IMR-90 (cell line): ENCODE measurements around the gene PIK3R4. TPM values are rescaled to one million over a fixed set of nuclear protein-coding genes. Genes with fewer than 3 reads are reported as not detected.

Experiments used
- ATAC-seq: fragments of 200-7000 bp; cut with Tn5 transposase; 2 replicates; pipeline ENCODE4 v1.9.1; 2020; ENCODE audit warnings: low read depth, mild to moderate bottlenecking, moderate library complexity
- BruUV-seq: library from RNA; stranded (reverse); fragments of 400-500 nt; replicated peaks from 2 replicates; lab custom pipeline; 2021; lab: Mats Ljungman, UMichigan
- CTCF ChIA-PET: fragments of 300-600 bp; formaldehyde crosslinking; extraction: SDS; loops from one replicate; lab custom pipeline; 2021; ENCODE audit warnings: antibody characterized with exemption; lab: Yijun Ruan, JAX
- POLR2A ChIA-PET: fragments of 300-600 bp; sonication (Branson Sonifier 250); formaldehyde crosslinking; loops from one replicate; lab custom pipeline; 2022; ENCODE audit warnings: antibody characterized with exemption; ENCODE audit not compliant: unreplicated experiment; lab: Charles Lee
- DNase-seq: peaks from one replicate; pipeline ENCODE4 v3.0.0; 2013
- H2AFZ ChIP-seq: replicated peaks from 2 replicates; pipeline ENCODE3; 2013; ENCODE audit warnings: low read length, mild to moderate bottlenecking; ENCODE audit not compliant: poor library complexity
- H2AK5ac ChIP-seq: 2 replicates; pipeline ENCODE4 v1.6.1; 2013; ENCODE audit warnings: low read depth, low read length, inconsistent platforms
- H2AK9ac ChIP-seq: replicated peaks from 2 replicates; pipeline ENCODE3; 2013; ENCODE audit warnings: mild to moderate bottlenecking, low read depth, low read length, moderate library complexity; ENCODE audit not compliant: poor library complexity
- H2BK120ac ChIP-seq: 2 replicates; pipeline ENCODE4 v1.6.1; 2013; ENCODE audit warnings: low read depth, low read length, inconsistent platforms
- H2BK15ac ChIP-seq: 3 replicates; pipeline ENCODE4 v1.6.1; 2013; ENCODE audit warnings: low read depth, low read length, inconsistent platforms
- H2BK20ac ChIP-seq: 2 replicates; pipeline ENCODE4 v1.6.1; 2013; ENCODE audit warnings: low read depth, mild to moderate bottlenecking, inconsistent platforms, low read length, moderate library complexity
- H2BK5ac ChIP-seq: 2 replicates; pipeline ENCODE4 v1.6.1; 2013; ENCODE audit warnings: mild to moderate bottlenecking, low read depth, low read length, inconsistent platforms; ENCODE audit not compliant: poor library complexity, severe bottlenecking
- H3K14ac ChIP-seq: replicated peaks from 2 replicates; pipeline ENCODE4 v1.6.1; 2013; ENCODE audit warnings: low read depth, low read length, inconsistent platforms
- H3K18ac ChIP-seq: 2 replicates; pipeline ENCODE4 v1.6.1; 2013; ENCODE audit warnings: low read depth, low read length, control low read depth
- H3K23ac ChIP-seq: 2 replicates; pipeline ENCODE4 v1.6.1; 2013; ENCODE audit warnings: low read depth, low read length, inconsistent platforms
- H3K27ac ChIP-seq: 2 replicates; pipeline ENCODE4 v1.5.1; 2013; ENCODE audit warnings: mild to moderate bottlenecking, control low read depth, low read length; ENCODE audit not compliant: insufficient read depth
- H3K27me3 ChIP-seq: 2 replicates; pipeline ENCODE4 v1.6.1; 2013; ENCODE audit warnings: low read length; ENCODE audit not compliant: control insufficient read depth, insufficient read depth
- H3K36me3 ChIP-seq: 2 replicates; pipeline ENCODE4 v1.6.1; 2013; ENCODE audit warnings: low read length, mixed read lengths; ENCODE audit not compliant: control insufficient read depth, insufficient read depth
- H3K4ac ChIP-seq: 2 replicates; pipeline ENCODE4 v1.6.1; 2013; ENCODE audit warnings: low read depth, low read length, inconsistent platforms
- H3K4me1 ChIP-seq: 2 replicates; pipeline ENCODE4 v1.6.1; 2013; ENCODE audit warnings: low read length, mixed read lengths; ENCODE audit not compliant: control insufficient read depth, insufficient read depth
- H3K4me2 ChIP-seq: 2 replicates; pipeline ENCODE4 v1.6.1; 2013; ENCODE audit warnings: low read depth, mild to moderate bottlenecking, control low read depth, low read length, moderate library complexity
- H3K4me3 ChIP-seq: 2 replicates; pipeline ENCODE4 v1.5.1; 2013; ENCODE audit warnings: low read depth, mild to moderate bottlenecking, control low read depth, low read length, moderate library complexity; ENCODE audit not compliant: insufficient read depth
- H3K56ac ChIP-seq: 2 replicates; pipeline ENCODE4 v1.6.1; 2013; ENCODE audit warnings: low read length, inconsistent platforms; ENCODE audit not compliant: insufficient read depth; ENCODE audit errors: extremely low read depth
- H3K79me1 ChIP-seq, 2 experiments: 2 replicates each; pipeline ENCODE4 v1.6.1; 2013; ENCODE audit warnings: low read length in 2 of 2, inconsistent platforms in 1 of 2, low read depth in 1 of 2
- H3K9ac ChIP-seq: 2 replicates; pipeline ENCODE4 v1.6.1; 2013; ENCODE audit warnings: low read depth, low read length, control low read depth
- H3K9me1 ChIP-seq: 2 replicates; pipeline ENCODE4 v1.6.1; 2013; ENCODE audit warnings: low read length, inconsistent platforms; ENCODE audit not compliant: insufficient read depth
- H3K9me3 ChIP-seq: 2 replicates; pipeline ENCODE4 v1.6.1; 2013; ENCODE audit warnings: low read length; ENCODE audit not compliant: control insufficient read depth, insufficient read depth
- H4K20me1 ChIP-seq: 2 replicates; pipeline ENCODE4 v1.6.1; 2013; ENCODE audit warnings: low read length, inconsistent platforms; ENCODE audit not compliant: insufficient read depth
- H4K5ac ChIP-seq: 2 replicates; pipeline ENCODE4 v1.6.1; 2013; ENCODE audit warnings: mild to moderate bottlenecking, low read depth, low read length, control low read depth
- H4K8ac ChIP-seq, 2 experiments: 2 replicates each; pipeline ENCODE4 v1.6.1; 2013; ENCODE audit warnings: low read depth in 2 of 2, low read length in 2 of 2, control low read depth in 1 of 2, inconsistent platforms in 1 of 2
- H4K91ac ChIP-seq: 2 replicates; pipeline ENCODE4 v1.6.1; 2013; ENCODE audit warnings: low read depth, low read length, inconsistent platforms; ENCODE audit not compliant: insufficient read depth
- BHLHE40 ChIP-seq: fragments of 150-350 bp; IDR thresholded peaks from 2 replicates; pipeline ENCODE4 v1.6.1; 2016; ENCODE audit warnings: mild to moderate bottlenecking, low read depth, low read length
- CEBPB ChIP-seq: IDR thresholded peaks from 2 replicates; pipeline ENCODE4 v1.6.1; 2012; ENCODE audit warnings: low read depth, low read length, improper control_type of control experiment
- CHD1 ChIP-seq: IDR thresholded peaks from 2 replicates; pipeline ENCODE4 v1.6.1; 2012; ENCODE audit warnings: low read depth, low read length, improper control_type of control experiment
- FOS ChIP-seq: fragments of 150-350 bp; IDR thresholded peaks from 2 replicates; pipeline ENCODE4 v1.6.1; 2016; ENCODE audit warnings: low read depth, low read length
- MAFK ChIP-seq: IDR thresholded peaks from 2 replicates; pipeline ENCODE4 v1.6.1; 2012; ENCODE audit warnings: low read depth, low read length, improper control_type of control experiment
- MAZ ChIP-seq: IDR thresholded peaks from 2 replicates; pipeline ENCODE4 v1.6.1; 2012; ENCODE audit warnings: low read depth, mild to moderate bottlenecking, low read length, improper control_type of control experiment, moderate library complexity, borderline replicate concordance
- MXI1 ChIP-seq: IDR thresholded peaks from 2 replicates; pipeline ENCODE4 v1.6.1; 2012; ENCODE audit warnings: low read depth, mild to moderate bottlenecking, low read length, moderate library complexity, borderline replicate concordance
- NFE2L2 ChIP-seq: fragments of 150-350 bp; IDR thresholded peaks from 2 replicates; pipeline ENCODE4 v1.6.1; 2016; ENCODE audit warnings: low read depth, mild to moderate bottlenecking, low read length
- POLR2A ChIP-seq: IDR thresholded peaks from 2 replicates; pipeline ENCODE4 v1.6.1; 2012; ENCODE audit warnings: mild to moderate bottlenecking, low read depth, low read length
- RAD21 ChIP-seq: IDR thresholded peaks from 2 replicates; pipeline ENCODE4 v1.6.1; 2012; ENCODE audit warnings: low read length, improper control_type of control experiment
- RCOR1 ChIP-seq: IDR thresholded peaks from 2 replicates; pipeline ENCODE4 v1.6.1; 2012; ENCODE audit warnings: mild to moderate bottlenecking, low read length, improper control_type of control experiment; ENCODE audit not compliant: insufficient replicate concordance
- RFX5 ChIP-seq: IDR thresholded peaks from 2 replicates; pipeline ENCODE4 v1.8.0; 2012; ENCODE audit warnings: low read depth, mild to moderate bottlenecking, low read length, moderate library complexity
- SMC3 ChIP-seq: fragments of 150-350 bp; IDR thresholded peaks from 2 replicates; pipeline ENCODE4 v1.6.1; 2016; ENCODE audit warnings: low read depth, mild to moderate bottlenecking, antibody characterized with exemption, low read length, moderate library complexity
- USF2 ChIP-seq: fragments of 150-350 bp; IDR thresholded peaks from 2 replicates; pipeline ENCODE4 v1.6.1; 2017; ENCODE audit warnings: mild to moderate bottlenecking, antibody characterized with exemption, low read length, low read depth
- WGBS, 2 experiments: methylation state at CpG; one replicate each; pipeline versions ENCODE4 v1.1.5 to v1.1.7; 2013; ENCODE audit warnings: missing lambda C conversion rate in 2 of 2; ENCODE audit not compliant: insufficient read length in 1 of 2; ENCODE audit errors: extremely low coverage in 2 of 2; 5-methylcytosine and 5-hydroxymethylcytosine counted together
- dilution Hi-C: fragments of 300-500 bp; cut with HindIII; formaldehyde crosslinking; loops from one replicate; pipeline ENCODE4 v1.14.3; 2018; ENCODE audit warnings: low sequenced_read_pairs; ENCODE audit not compliant: unreplicated experiment
- in situ Hi-C: fragments of 300-500 bp; cut with MboI; formaldehyde crosslinking; loops from 3 replicates; pipeline ENCODE4 v1.14.3; 2019; ENCODE audit warnings: low sequenced_read_pairs, inconsistent platforms, mixed read lengths
- intact Hi-C: fragments of 100-400 bp; cut with micrococcal nuclease; formaldehyde crosslinking; loops from 2 replicates; pipeline ENCODE4 v1.10.0; 2022
- polyA plus RNA-seq, 3 experiments: library from polyadenylated mRNA; depleted of rRNA; stranded (reverse); fragments of >200 nt; gene quantifications; 2 replicates each; pipeline ENCODE4 v1.2.3, GENCODE V29; 2012; ENCODE audit warnings: low replicate concordance in 1 of 3
- total RNA-seq: library from RNA; depleted of rRNA; stranded (reverse); fragments of >200 nt; gene quantifications from 2 replicates; pipeline ENCODE4 v1.2.3, GENCODE V29; 2012
- TF ChIP-seq, protein P1 (sequence below): conservative IDR thresholded peaks from 2 replicates; pipeline ENCODE4 v1.5.1; 2012; ENCODE audit warnings: mild to moderate bottlenecking, low read depth, low read length, improper control_type of control experiment
- TF ChIP-seq, protein P2 (sequence below): fragments of 150-350 bp; IDR thresholded peaks from 2 replicates; pipeline ENCODE4 v1.6.1; 2016; ENCODE audit warnings: low read depth, mild to moderate bottlenecking, low read length, moderate library complexity, borderline replicate concordance

Gene PIK3R4
- total and polyA plus RNA-seq, 2 of the 4 experiments (the other 2 are of a cell fraction), result 19.7 to 27.2 TPM

DNA sequence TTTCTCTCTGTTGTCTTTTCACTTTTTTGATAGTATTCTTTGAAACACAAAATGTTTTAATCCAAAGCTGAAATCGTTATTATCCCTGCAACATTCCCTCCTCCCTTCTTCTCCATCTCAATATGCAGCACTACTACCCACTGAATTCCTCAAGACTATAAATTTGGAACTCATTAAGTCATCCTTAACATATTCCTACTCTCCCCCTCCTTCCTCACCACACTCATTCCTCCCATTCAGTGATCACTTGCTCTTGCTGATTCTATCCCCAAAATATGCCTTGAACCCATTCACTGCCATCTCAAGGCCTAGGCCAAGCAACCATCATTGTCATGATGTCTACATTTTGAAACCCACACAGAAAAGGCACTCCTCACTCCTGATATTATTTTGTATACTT lies 2.4 kb upstream of the PIK3R4 start:
- Histone ChIP-seq H3K4me1 (no peaks in the 10 kb centered on the region), H2AK9ac (no peak overlapping the region), H3K36me3 (no peaks in the 10 kb centered on the region), H2AK5ac (no peak overlapping the region), H3K27me3 (no peaks in the 10 kb centered on the region), H3K79me1 (peaks cover 4 to 8% of the 10 kb centered on the region in 2 experiments; a peak in 2 of 4 replicates), H4K5ac (no peak overlapping the region), H3K56ac (no peak overlapping the region), H3K27ac (no peak overlapping the region), H3K4me3 (no peak overlapping the region), H2BK5ac (no peak overlapping the region), H3K9ac (no peak overlapping the region), H3K4ac (no peak overlapping the region), H3K4me2 (peak overlapping the region; percentile 47; the same call in 1 of the 2 replicates), H3K18ac (no peak overlapping the region), H3K9me1 (no peaks in the 10 kb centered on the region), H3K14ac (no peak overlapping the region), H3K23ac (no peak overlapping the region), H4K91ac (no peak overlapping the region), H2AFZ (no peak overlapping the region), H4K8ac (no peak overlapping the region), H2BK15ac (no peak overlapping the region), H3K9me3 (no peaks in the 10 kb centered on the region), H2BK120ac (no peak overlapping the region), H2BK20ac (no peak overlapping the region), H4K20me1 (no peaks in the 10 kb centered on the region)
- WGBS, 2 experiments, result 57% methylated on average over 1 of the region's 1 CpG; no CpG with 5 or more reads in 1 of the 2 experiments
- DNase-seq, result peak; percentile 22
- CTCF ChIA-PET, result interaction anchor here (0.6 to 1.6 kb wide), 2 partner anchors 11 to 1560 kb away, joined by 3 to 4 read pairs; no protein-coding TSS in a partner anchor
- dilution Hi-C loops, result no loop called here
- TF ChIP-seq MAFK (no peak), POLR2A (no peak), MXI1 (no peak), CHD1 (no peak), FOS (no peak), USF2 (no peak), RFX5 (no peak), RAD21 (no peak), CEBPB (no peak), NFE2L2 (no peak), MAZ (no peak), BHLHE40 (no peak), RCOR1 (no peak), SMC3 (no peak)
- TF ChIP-seq, protein P1, sequence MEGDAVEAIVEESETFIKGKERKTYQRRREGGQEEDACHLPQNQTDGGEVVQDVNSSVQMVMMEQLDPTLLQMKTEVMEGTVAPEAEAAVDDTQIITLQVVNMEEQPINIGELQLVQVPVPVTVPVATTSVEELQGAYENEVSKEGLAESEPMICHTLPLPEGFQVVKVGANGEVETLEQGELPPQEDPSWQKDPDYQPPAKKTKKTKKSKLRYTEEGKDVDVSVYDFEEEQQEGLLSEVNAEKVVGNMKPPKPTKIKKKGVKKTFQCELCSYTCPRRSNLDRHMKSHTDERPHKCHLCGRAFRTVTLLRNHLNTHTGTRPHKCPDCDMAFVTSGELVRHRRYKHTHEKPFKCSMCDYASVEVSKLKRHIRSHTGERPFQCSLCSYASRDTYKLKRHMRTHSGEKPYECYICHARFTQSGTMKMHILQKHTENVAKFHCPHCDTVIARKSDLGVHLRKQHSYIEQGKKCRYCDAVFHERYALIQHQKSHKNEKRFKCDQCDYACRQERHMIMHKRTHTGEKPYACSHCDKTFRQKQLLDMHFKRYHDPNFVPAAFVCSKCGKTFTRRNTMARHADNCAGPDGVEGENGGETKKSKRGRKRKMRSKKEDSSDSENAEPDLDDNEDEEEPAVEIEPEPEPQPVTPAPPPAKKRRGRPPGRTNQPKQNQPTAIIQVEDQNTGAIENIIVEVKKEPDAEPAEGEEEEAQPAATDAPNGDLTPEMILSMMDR, result no peak
- TF ChIP-seq, protein P2, sequence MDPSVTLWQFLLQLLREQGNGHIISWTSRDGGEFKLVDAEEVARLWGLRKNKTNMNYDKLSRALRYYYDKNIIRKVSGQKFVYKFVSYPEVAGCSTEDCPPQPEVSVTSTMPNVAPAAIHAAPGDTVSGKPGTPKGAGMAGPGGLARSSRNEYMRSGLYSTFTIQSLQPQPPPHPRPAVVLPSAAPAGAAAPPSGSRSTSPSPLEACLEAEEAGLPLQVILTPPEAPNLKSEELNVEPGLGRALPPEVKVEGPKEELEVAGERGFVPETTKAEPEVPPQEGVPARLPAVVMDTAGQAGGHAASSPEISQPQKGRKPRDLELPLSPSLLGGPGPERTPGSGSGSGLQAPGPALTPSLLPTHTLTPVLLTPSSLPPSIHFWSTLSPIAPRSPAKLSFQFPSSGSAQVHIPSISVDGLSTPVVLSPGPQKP, result no peak
- POLR2A ChIA-PET, result no interaction called here
- intact Hi-C loops, result loop anchor here (5.0 to 10.0 kb wide), 3 partner anchors 64 to 278 kb away; partner anchors contain the start of genes ASTE1 and NEK11
- BruUV-seq, result no TSS peak
- in situ Hi-C loops, result loop anchor here (5.0 to 25.0 kb wide), 3 partner anchors 143 to 738 kb away; partner anchors contain the start of gene ATP2C1
- ATAC-seq, result no peak
